Endodermal cell (in vitro differentiated cells): ENCODE measurements around the gene CDH4. TPM values are rescaled to one million over a fixed set of nuclear protein-coding genes. Genes with fewer than 3 reads are reported as not detected.

Source experiments
- DNase-seq: peaks from one replicate; pipeline ENCODE4 v3.0.0-alpha.2; 2017
- H3K27ac ChIP-seq: 2 replicates; pipeline ENCODE4 v1.5.1; 2013; ENCODE audit warnings: mild to moderate bottlenecking, low read depth, low read length, moderate library complexity
- H3K27me3 ChIP-seq: 2 replicates; pipeline ENCODE4 v1.6.1; 2013; ENCODE audit warnings: mild to moderate bottlenecking, low read length, moderate library complexity; ENCODE audit not compliant: insufficient read depth, control insufficient read depth, poor library complexity, severe bottlenecking
- H3K36me3 ChIP-seq: 2 replicates; pipeline ENCODE4 v1.7.0; 2013; ENCODE audit warnings: mild to moderate bottlenecking, low read length, moderate library complexity; ENCODE audit not compliant: control insufficient read depth, insufficient read depth
- H3K4me1 ChIP-seq: one replicate; pipeline ENCODE4 v1.7.0; 2013; ENCODE audit warnings: low read length; ENCODE audit not compliant: control insufficient read depth, insufficient read depth
- H3K4me3 ChIP-seq: 2 replicates; pipeline ENCODE4 v1.5.1; 2013; ENCODE audit warnings: mild to moderate bottlenecking, low read length, moderate library complexity
- H3K9ac ChIP-seq: 2 replicates; pipeline ENCODE4 v1.6.1; 2013; ENCODE audit warnings: mild to moderate bottlenecking, low read length, moderate library complexity; ENCODE audit not compliant: poor library complexity, severe bottlenecking; ENCODE audit errors: extremely low read depth
- H3K9me3 ChIP-seq: 2 replicates; pipeline ENCODE4 v1.6.1; 2013; ENCODE audit warnings: mild to moderate bottlenecking, low read length, moderate library complexity; ENCODE audit not compliant: control insufficient read depth
- H3K27ac Mint-ChIP-seq: 2 replicates; pipeline ENCODE4 v1.8.0; 2020; ENCODE audit warnings: mixed read lengths
- H3K27me3 Mint-ChIP-seq: 2 replicates; pipeline ENCODE4 v1.8.0; 2021; ENCODE audit warnings: mild to moderate bottlenecking, mixed read lengths; ENCODE audit not compliant: insufficient read depth
- H3K36me3 Mint-ChIP-seq: 2 replicates; pipeline ENCODE4 v1.8.0; 2020; ENCODE audit warnings: low read depth, mixed read lengths
- H3K4me1 Mint-ChIP-seq: 2 replicates; pipeline ENCODE4 v1.8.0; 2020; ENCODE audit warnings: mixed read lengths
- H3K4me3 Mint-ChIP-seq: 2 replicates; pipeline ENCODE4 v1.8.0; 2020; ENCODE audit warnings: mild to moderate bottlenecking, moderate library complexity, mixed read lengths
- H3K9me3 Mint-ChIP-seq: 2 replicates; pipeline ENCODE4 v1.8.0; 2020; ENCODE audit warnings: mild to moderate bottlenecking, mixed read lengths
- CTCF ChIP-seq: fragments of 200-600 bp; sonication (generic); conservative IDR thresholded peaks from 2 replicates; pipeline ENCODE4 v1.5.0; 2021; ENCODE audit warnings: antibody characterized with exemption, mild to moderate bottlenecking
- WGBS, 2 experiments: methylation state at CpG; one replicate each; pipeline versions ENCODE4 v1.1.5 to v1.1.7; 2013; ENCODE audit warnings: missing lambda C conversion rate in 2 of 2, mixed read lengths in 1 of 2; ENCODE audit not compliant: insufficient coverage in 1 of 2, insufficient read length in 1 of 2; 5-methylcytosine and 5-hydroxymethylcytosine counted together
- total RNA-seq, 2 donors: library from RNA; stranded (reverse); fragmentation: NEBNext Ultra II Directional in 1 of 2; extraction: Animal tissue kit (Norgen Biotek cat#: 25700) in 1 of 2; gene quantifications; 2 replicates in 1 of 2; 3 replicates in 1 of 2; pipeline ENCODE4 v1.2.1, GENCODE V29; 2021

CDH4 gene
- total RNA-seq, 2 donors from 2014 or later = 1.8 to 5.8 TPM

DNA sequence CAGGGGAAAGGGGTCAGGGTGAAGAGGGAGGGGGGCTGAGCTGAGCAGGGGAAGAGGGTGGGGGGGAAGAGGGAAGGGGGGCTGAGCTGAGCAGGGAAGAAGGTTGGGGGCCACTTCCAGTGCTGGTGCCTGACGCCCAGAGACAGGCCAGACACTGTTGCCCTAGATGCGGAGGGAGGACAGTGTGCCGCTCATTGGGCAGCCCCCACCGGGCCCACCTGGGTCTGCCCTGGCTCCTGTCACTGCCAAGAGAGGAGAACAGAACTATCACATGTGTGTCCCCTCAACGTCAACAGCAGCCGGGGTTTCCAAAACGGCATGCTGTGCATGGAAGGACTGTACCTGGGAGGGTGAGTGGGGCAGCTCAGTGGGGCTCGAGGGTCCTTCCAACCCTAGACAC is 342.1 kb downstream of the CDH4 start:
- H3K4me1 Mint-ChIP-seq = peaks cover 3% of the 10 kb centered on the region

GRCh38 chr20:61595216-61595615 is 343.2 kb downstream of the CDH4 start:
- no peak for TF ChIP-seq CTCF
- no peak overlapping the region for H3K9ac ChIP-seq
- DNase-seq = no peak
- H3K36me3 ChIP-seq = no peaks in the 10 kb centered on the region
- no peak overlapping the region for H3K27ac ChIP-seq
- no peak overlapping the region for H3K4me3 Mint-ChIP-seq
- WGBS, 2 experiments = 89 to 93% methylated on average over 12 to 13 of the region's 13 CpGs
- H3K4me3 ChIP-seq = no peak overlapping the region
- H3K36me3 Mint-ChIP-seq = peaks cover 12% of the 10 kb centered on the region
- H3K9me3 ChIP-seq = peaks cover 20% of the 10 kb centered on the region
- H3K9me3 Mint-ChIP-seq = peaks cover 51% of the 10 kb centered on the region
- H3K4me1 Mint-ChIP-seq = no peaks in the 10 kb centered on the region
- no peaks in the 10 kb centered on the region for H3K27me3 ChIP-seq
- H3K4me1 ChIP-seq = no peaks in the 10 kb centered on the region
- peaks cover 32% of the 10 kb centered on the region for H3K27me3 Mint-ChIP-seq
- H3K27ac Mint-ChIP-seq = no peak overlapping the region

More for the DNA sequence above, 342.1 kb downstream of the CDH4 start:
- Histone ChIP-seq H3K27ac (no peak overlapping the region), H3K27me3 (no peaks in the 10 kb centered on the region), H3K9ac (no peak overlapping the region), H3K9me3 (peaks cover 20% of the 10 kb centered on the region), H3K4me1 (no peaks in the 10 kb centered on the region), H3K4me3 (no peak overlapping the region), H3K36me3 (no peaks in the 10 kb centered on the region)
- H3K4me3 Mint-ChIP-seq = no peak overlapping the region
- DNase-seq = no peak
- peaks cover 29% of the 10 kb centered on the region for H3K27me3 Mint-ChIP-seq
- H3K27ac Mint-ChIP-seq = no peak overlapping the region
- peaks cover 51% of the 10 kb centered on the region for H3K9me3 Mint-ChIP-seq
- 90 to 93% methylated on average over 4 to 8 of the region's 8 CpGs for WGBS, 2 experiments
- no peak for TF ChIP-seq CTCF
- peaks cover 12% of the 10 kb centered on the region for H3K36me3 Mint-ChIP-seq

GRCh38 chr20:61596687-61597330 is 344.7 kb downstream of the CDH4 start:
- Mint-ChIP-seq H3K27ac (no peak overlapping the region), H3K27me3 (peaks cover 32% of the 10 kb centered on the region), H3K36me3 (peaks cover 12% of the 10 kb centered on the region), H3K4me1 (no peaks in the 10 kb centered on the region), H3K9me3 (peaks cover 48% of the 10 kb centered on the region), H3K4me3 (no peak overlapping the region)
- 86 to 100% methylated on average over 4 to 8 of the region's 8 CpGs for WGBS, 2 experiments
- Histone ChIP-seq H3K4me3 (no peak overlapping the region), H3K27me3 (no peaks in the 10 kb centered on the region), H3K9ac (no peak overlapping the region), H3K4me1 (no peaks in the 10 kb centered on the region), H3K36me3 (no peaks in the 10 kb centered on the region), H3K27ac (no peak overlapping the region), H3K9me3 (peaks cover 10% of the 10 kb centered on the region)
- DNase-seq = no peak
- TF ChIP-seq CTCF = no peak
